Activated T-helper 2 cell treated with anti-CD3 and anti-CD28 coated beads, Interferon-gamma antibody, Interleukin-2, Interleukin-4, amounts not matched to agents 10 μg/mL and 5 μg/mL and 100 μg/mL, durations not matched to agents 14 hours and 24 hours and 36 hours (primary cell): ENCODE results near the gene TMEM218. TPM values are rescaled to one million over a fixed set of nuclear protein-coding genes. Genes with fewer than 3 reads are reported as not detected.

ENCODE experiments used
- DNase-seq: peaks from one replicate; pipeline ENCODE4 v3.0.0; 2021; ENCODE audit warnings: low spot score
- H3K27ac Mint-ChIP-seq: one replicate; pipeline ENCODE4 v1.8.0; 2021; ENCODE audit warnings: mixed read lengths
- H3K27me3 Mint-ChIP-seq: one replicate; pipeline ENCODE4 v1.8.0; 2021; ENCODE audit warnings: low read depth, mixed read lengths
- H3K36me3 Mint-ChIP-seq: one replicate; pipeline ENCODE4 v1.8.0; 2021; ENCODE audit warnings: low read depth, mixed read lengths
- H3K4me1 Mint-ChIP-seq: one replicate; pipeline ENCODE4 v1.8.0; 2021; ENCODE audit warnings: low read depth, mixed read lengths
- H3K4me3 Mint-ChIP-seq: one replicate; pipeline ENCODE4 v1.8.0; 2021; ENCODE audit warnings: low read depth, mild to moderate bottlenecking, moderate library complexity, mixed read lengths
- H3K9me3 Mint-ChIP-seq: one replicate; pipeline ENCODE4 v1.8.0; 2021; ENCODE audit warnings: mixed read lengths
- intact Hi-C: fragments of 100-400 bp; cut with micrococcal nuclease; formaldehyde crosslinking; loops from one replicate; pipeline ENCODE4 v1.15.1; 2023
- total RNA-seq: library from RNA; stranded (reverse); gene quantifications from 2 replicates; pipeline ENCODE4 v1.2.3, GENCODE V29; 2022

TMEM218 gene
- total RNA-seq, 1 donor from 2014 or later = 18.1 TPM

DNA sequence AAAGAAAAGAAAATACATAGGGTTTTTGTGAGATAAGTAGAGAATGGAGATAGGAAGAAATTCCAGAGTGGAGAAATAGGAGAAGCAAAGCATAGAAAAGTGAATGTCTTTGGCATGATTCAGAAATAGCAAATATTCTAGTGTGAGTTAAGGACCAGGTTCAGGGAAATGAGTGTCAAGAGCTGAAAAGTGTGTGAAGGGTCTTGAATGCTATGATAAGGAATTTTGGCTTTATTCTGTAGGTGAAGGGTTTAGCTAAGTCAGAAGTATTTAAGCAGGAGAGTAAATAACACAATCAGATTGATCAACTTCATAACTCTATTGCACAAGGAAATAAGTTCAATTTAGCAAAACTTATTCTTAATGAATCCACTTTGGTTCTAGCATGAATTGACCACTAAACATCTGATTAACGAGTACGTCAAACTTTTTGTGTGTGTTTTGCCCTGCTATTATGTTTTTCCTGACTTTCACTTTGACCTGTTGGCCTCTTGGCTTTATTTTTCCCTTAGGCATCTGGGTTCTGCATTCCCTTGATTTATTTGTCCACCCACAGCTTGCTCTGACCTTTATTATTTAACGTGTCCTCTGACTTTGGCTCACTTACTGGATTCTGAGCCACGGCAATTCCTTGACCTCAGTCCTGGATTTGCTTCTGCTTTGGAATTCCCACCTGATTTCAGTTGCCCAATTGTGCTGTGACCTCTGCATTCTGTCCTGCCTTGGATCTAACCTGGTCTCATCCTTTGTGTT is 11.9 kb upstream of the TMEM218 start:
- no peaks in the 10 kb centered on the region for H3K4me1 Mint-ChIP-seq
- H3K27ac Mint-ChIP-seq = no peak overlapping the region
- no peak overlapping the region for H3K4me3 Mint-ChIP-seq
- H3K36me3 Mint-ChIP-seq = no peaks in the 10 kb centered on the region
- H3K27me3 Mint-ChIP-seq = peaks cover 20% of the 10 kb centered on the region
- intact Hi-C loops = no loop called here
- no peak for DNase-seq
- H3K9me3 Mint-ChIP-seq = no peaks in the 10 kb centered on the region

GRCh38 chr11:125117429-125117828 is 6.0 kb upstream of the TMEM218 start:
- Mint-ChIP-seq H3K9me3 (peaks cover 5% of the 10 kb centered on the region), H3K27me3 (peaks cover 23% of the 10 kb centered on the region), H3K4me1 (peaks cover under 1% of the 10 kb centered on the region), H3K27ac (no peak overlapping the region), H3K36me3 (peaks cover under 1% of the 10 kb centered on the region), H3K4me3 (no peak overlapping the region)
- intact Hi-C loops = no loop called here
- DNase-seq = no peak

DNA sequence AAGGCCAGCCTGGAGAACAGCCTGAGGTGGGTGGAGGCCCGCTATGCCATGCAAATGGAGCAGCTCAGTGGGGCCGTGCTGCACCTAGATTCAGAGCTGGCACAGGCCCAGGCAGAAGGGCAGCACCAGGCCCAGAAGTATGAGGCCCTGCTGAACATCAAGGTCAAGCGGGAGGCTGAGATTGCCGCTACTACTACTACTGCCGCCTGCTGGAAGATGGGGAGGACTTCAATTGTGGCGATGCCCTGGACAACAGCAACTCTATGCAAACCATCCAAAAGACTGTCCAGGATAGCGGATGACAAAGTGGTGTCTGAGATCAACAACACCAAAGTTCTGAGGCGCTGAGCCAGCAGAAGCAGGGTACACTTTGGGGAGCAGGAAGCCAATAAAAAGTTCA is 3.1 kb upstream of the TMEM218 start:
- Mint-ChIP-seq H3K36me3 (peaks cover 16% of the 10 kb centered on the region), H3K9me3 (peaks cover 12% of the 10 kb centered on the region), H3K27me3 (peaks cover 16% of the 10 kb centered on the region), H3K27ac (no peak overlapping the region), H3K4me3 (no peak overlapping the region), H3K4me1 (peaks cover 22% of the 10 kb centered on the region)
- no peak for DNase-seq
- intact Hi-C loops = loop anchor here (5.0 kb wide), 3 partner anchors 52 to 773 kb away; partner anchors contain the start of genes HYLS1, SLC37A2 and TBRG1

DNA sequence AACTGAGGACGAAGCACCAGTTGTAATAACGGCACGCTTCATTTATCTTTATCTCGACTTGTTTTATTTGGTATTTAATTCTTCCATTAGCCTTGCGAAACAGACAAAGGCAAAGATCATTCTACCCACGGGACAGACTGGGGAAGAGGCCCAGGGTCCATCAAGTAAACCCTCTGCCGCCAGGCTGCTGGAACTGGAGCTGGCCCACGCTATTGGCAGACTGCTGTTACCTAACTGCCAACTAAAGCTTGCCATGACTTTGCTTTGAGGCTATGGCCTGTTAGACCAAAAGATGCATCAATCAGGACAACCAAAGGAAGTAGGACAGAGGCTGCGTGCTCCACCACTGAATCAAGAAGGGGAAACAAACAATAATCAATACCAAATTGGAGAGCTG is 780 bp upstream of the TMEM218 start:
- peaks cover 22% of the 10 kb centered on the region for H3K4me1 Mint-ChIP-seq
- H3K36me3 Mint-ChIP-seq = peaks cover 16% of the 10 kb centered on the region
- H3K27ac Mint-ChIP-seq = peak overlapping the region; percentile 100
- H3K9me3 Mint-ChIP-seq = peaks cover 12% of the 10 kb centered on the region
- H3K27me3 Mint-ChIP-seq = peaks cover 12% of the 10 kb centered on the region
- no peak for DNase-seq
- H3K4me3 Mint-ChIP-seq = peak overlapping the region; percentile 100
- intact Hi-C loops = loop anchor here (5.0 kb wide), 3 partner anchors 50 to 775 kb away; partner anchors contain the start of genes HYLS1, SLC37A2 and TBRG1

DNA sequence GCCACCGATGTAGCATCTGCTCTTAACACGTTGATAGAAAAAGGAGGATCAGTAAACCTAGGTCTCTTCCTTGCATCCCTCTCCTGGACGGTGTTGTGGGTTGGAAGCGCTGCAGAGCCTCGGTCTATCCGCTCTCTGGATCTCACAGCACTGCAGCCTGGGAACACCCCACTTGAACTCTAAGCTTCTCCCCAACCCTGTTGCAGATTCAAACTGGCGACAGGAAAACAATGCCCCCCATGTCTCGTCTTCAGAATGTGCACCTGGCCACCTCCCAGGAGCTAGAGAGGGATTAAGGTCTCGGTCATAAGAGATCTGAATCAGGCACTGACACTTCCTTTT is 454 bp downstream of the TMEM218 start:
- DNase-seq = no peak

GRCh38 chr11:125110506-125110905 is 920 bp downstream of the TMEM218 start:
- Mint-ChIP-seq H3K27ac (peak overlapping the region; percentile 100), H3K27me3 (peaks cover 3% of the 10 kb centered on the region), H3K36me3 (peaks cover 16% of the 10 kb centered on the region), H3K4me1 (peaks cover 30% of the 10 kb centered on the region), H3K9me3 (peaks cover 12% of the 10 kb centered on the region), H3K4me3 (peak overlapping the region; percentile 100)
- DNase-seq = no peak
- intact Hi-C loops = loop anchor here (2.0 to 5.0 kb wide), 4 partner anchors 48 to 777 kb away; partner anchors contain the start of genes HYLS1, SIAE, SLC37A2 and SPA17

More for the DNA sequence above, 454 bp downstream of the TMEM218 start:
- Mint-ChIP-seq H3K27ac (peak overlapping the region; percentile 100), H3K27me3 (peaks cover 4% of the 10 kb centered on the region), H3K4me3 (peak overlapping the region; percentile 100), H3K9me3 (peaks cover 12% of the 10 kb centered on the region), H3K36me3 (peaks cover 16% of the 10 kb centered on the region), H3K4me1 (peaks cover 25% of the 10 kb centered on the region)
- intact Hi-C loops = loop anchor here (1.0 to 5.0 kb wide), 5 partner anchors 49 to 776 kb away; partner anchors contain the start of genes CCDC15, HYLS1, SIAE and SLC37A2

DNA sequence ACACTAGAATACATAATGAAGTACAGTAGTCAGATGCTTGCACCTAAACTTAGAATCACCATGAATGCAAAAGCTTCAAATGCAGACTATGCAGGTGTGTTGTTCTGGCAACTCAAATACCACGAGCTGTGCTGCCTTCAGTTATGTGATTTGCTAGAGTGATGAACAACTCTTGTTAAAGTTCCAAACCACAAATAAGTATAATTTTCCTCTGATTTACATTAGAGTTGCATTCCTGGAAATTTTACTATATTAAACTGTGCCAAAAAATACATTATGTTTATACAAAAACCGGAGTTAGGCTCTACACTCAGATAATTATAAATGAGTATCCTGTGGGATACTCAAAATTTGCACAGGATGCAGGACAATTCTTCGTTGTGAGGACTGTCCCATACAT is 3.0 kb downstream of the TMEM218 start:
- no peak for DNase-seq
- H3K9me3 Mint-ChIP-seq = peaks cover 12% of the 10 kb centered on the region
- H3K36me3 Mint-ChIP-seq = peaks cover 16% of the 10 kb centered on the region
- no peak overlapping the region for H3K4me3 Mint-ChIP-seq
- no peak overlapping the region for H3K27ac Mint-ChIP-seq
- peaks cover 35% of the 10 kb centered on the region for H3K4me1 Mint-ChIP-seq
- H3K27me3 Mint-ChIP-seq = no peaks in the 10 kb centered on the region
- intact Hi-C loops = no loop called here

GRCh38 chr11:125105926-125106325 is 5.5 kb downstream of the TMEM218 start:
- no peak overlapping the region for H3K27ac Mint-ChIP-seq
- no peak for DNase-seq
- intact Hi-C loops = no loop called here
- H3K9me3 Mint-ChIP-seq = no peaks in the 10 kb centered on the region
- H3K4me1 Mint-ChIP-seq = peaks cover 24% of the 10 kb centered on the region
- no peaks in the 10 kb centered on the region for H3K27me3 Mint-ChIP-seq
- H3K36me3 Mint-ChIP-seq = peaks cover 2% of the 10 kb centered on the region
- H3K4me3 Mint-ChIP-seq = no peak overlapping the region

DNA sequence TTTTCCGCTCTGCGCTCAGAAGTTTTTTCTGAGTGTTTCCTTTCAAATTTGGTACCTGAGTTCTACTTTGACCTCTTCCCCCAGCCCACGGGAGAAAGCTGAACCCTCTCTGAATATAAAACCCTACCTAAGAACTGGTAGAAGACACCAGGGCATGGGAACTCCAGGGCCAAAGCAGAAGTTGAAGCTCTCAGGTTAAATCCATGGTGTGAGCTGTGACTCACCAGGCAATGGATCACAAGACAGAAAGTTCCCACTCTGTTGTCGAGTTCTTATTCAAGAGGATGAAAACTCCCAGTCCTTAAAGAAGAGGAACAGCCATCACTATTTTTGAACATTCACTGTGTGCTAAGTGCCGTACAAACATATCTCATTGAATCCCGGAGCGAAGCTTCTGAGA is 8.9 kb downstream of the TMEM218 start:
- Mint-ChIP-seq H3K27me3 (no peaks in the 10 kb centered on the region), H3K36me3 (peaks cover 6% of the 10 kb centered on the region), H3K9me3 (no peaks in the 10 kb centered on the region), H3K4me3 (no peak overlapping the region), H3K27ac (no peak overlapping the region), H3K4me1 (peaks cover 14% of the 10 kb centered on the region)
- intact Hi-C loops = no loop called here
- DNase-seq = no peak

DNA sequence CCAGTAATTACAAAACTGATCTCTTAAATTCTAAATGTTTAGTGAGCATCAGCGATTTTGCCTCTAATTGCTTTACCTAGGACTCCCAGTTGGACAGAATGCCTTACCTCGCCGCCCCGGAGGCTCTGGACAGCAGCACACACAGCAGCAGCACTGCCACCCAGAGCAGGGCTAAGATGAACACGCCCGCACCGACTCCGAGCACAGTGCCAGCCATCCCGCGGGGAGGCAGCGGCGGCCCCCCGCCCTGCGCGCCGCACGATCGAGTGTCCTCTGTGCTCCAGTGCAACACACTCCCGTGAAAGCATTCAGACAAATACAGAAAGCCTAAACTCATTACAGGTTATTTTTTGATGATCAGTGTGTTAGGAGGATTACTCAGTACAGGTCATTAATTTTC is 9.4 kb downstream of the TMEM218 start:
- Mint-ChIP-seq H3K36me3 (peaks cover 6% of the 10 kb centered on the region), H3K27me3 (no peaks in the 10 kb centered on the region), H3K4me1 (peaks cover 14% of the 10 kb centered on the region), H3K27ac (no peak overlapping the region), H3K9me3 (no peaks in the 10 kb centered on the region), H3K4me3 (no peak overlapping the region)
- no peak for DNase-seq
- intact Hi-C loops = no loop called here

- DNase-seq = no peak
- Mint-ChIP-seq H3K4me3 (no peak overlapping the region), H3K36me3 (peaks cover 9% of the 10 kb centered on the region), H3K27me3 (no peaks in the 10 kb centered on the region), H3K9me3 (no peaks in the 10 kb centered on the region), H3K4me1 (peaks cover 14% of the 10 kb centered on the region), H3K27ac (no peak overlapping the region)
- intact Hi-C loops = no loop called here
Observed at GRCh38 chr11:125101596-125101995, 9.8 kb downstream of the TMEM218 start.

- Mint-ChIP-seq H3K9me3 (no peaks in the 10 kb centered on the region), H3K27me3 (no peaks in the 10 kb centered on the region), H3K4me3 (no peak overlapping the region), H3K27ac (no peak overlapping the region), H3K4me1 (peaks cover 2% of the 10 kb centered on the region), H3K36me3 (peaks cover 17% of the 10 kb centered on the region)
- intact Hi-C loops = no loop called here
- DNase-seq = no peak
Observed at GRCh38 chr11:125100136-125100535, 11.3 kb downstream of the TMEM218 start.

GRCh38 chr11:125094731-125095130 is 16.7 kb downstream of the TMEM218 start:
- H3K27ac Mint-ChIP-seq = no peak overlapping the region
- H3K36me3 Mint-ChIP-seq = peaks cover 11% of the 10 kb centered on the region
- no peaks in the 10 kb centered on the region for H3K9me3 Mint-ChIP-seq
- no peaks in the 10 kb centered on the region for H3K27me3 Mint-ChIP-seq
- intact Hi-C loops = no loop called here
- no peak for DNase-seq
- peaks cover 3% of the 10 kb centered on the region for H3K4me1 Mint-ChIP-seq
- no peak overlapping the region for H3K4me3 Mint-ChIP-seq
